ENCODE results near the gene MACROD1. TPM values are rescaled to one million over a fixed set of nuclear protein-coding genes. Genes with fewer than 3 reads are reported as not detected.

Gene MACROD1
- total and polyA plus RNA-seq, 10 of the 15 experiments (the other 5 are each of a cell fraction or from before 2014, with no cell fraction given), result 1.2 to 22.7 (median 11.3) TPM; not detected in 1

DNA sequence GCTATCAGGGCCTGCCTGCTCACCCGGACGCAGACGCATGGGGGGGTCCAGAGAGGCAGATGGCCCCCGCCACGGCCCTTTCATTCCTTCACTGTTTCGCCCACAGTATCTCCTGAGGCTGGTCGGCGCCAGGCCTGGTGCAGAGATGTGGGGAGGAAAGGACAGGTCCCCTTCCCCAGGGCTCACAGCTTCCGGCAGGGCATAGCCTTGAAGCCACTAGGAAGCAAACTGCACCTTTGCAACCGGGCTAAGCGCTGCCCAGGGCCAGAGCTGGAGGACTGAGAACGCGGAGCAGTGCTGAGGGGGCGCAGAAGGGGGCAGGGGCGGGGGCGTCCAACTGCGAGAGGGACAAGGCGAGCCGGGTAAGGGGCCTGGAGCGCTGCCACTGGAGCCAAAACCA lies 150.4 kb downstream of the MACROD1 start (continued):
- TF ChIP-seq, protein P1, sequence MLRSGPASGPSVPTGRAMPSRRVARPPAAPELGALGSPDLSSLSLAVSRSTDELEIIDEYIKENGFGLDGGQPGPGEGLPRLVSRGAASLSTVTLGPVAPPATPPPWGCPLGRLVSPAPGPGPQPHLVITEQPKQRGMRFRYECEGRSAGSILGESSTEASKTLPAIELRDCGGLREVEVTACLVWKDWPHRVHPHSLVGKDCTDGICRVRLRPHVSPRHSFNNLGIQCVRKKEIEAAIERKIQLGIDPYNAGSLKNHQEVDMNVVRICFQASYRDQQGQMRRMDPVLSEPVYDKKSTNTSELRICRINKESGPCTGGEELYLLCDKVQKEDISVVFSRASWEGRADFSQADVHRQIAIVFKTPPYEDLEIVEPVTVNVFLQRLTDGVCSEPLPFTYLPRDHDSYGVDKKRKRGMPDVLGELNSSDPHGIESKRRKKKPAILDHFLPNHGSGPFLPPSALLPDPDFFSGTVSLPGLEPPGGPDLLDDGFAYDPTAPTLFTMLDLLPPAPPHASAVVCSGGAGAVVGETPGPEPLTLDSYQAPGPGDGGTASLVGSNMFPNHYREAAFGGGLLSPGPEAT (IDR thresholded peaks at IDR 0.05; ENCODE audit: low read depth), result no peak
- TF ChIP-seq EP300 (IDR thresholded peaks at IDR 0.05; ENCODE audit: borderline replicate concordance in 1 of 2, control insufficient read depth in 1 of 2, low read depth in 2 of 2, low read length in 2 of 2), result no peak

DNA sequence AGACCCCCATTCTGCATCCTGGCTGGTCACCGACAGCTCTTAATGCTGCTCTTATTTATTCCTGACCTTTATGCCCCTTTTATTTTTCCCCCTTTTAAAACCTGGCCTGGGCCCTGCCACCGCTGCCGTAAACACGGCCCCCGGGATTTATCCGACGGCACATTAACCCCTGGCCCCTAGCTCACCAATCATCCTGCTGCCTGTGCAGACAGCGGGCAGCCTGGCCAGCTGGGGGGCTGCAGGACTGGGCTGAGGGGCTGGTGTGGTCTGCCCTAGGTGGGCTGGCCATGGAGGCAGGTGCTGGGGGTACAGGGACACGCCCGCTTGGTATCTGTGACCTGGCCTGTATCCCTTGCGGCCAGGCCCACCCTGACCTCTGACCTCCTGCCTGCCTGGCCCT lies 151.6 kb downstream of the MACROD1 start:
- TF ChIP-seq TCF3 (IDR thresholded peaks at IDR 0.05; ENCODE audit: borderline replicate concordance, insufficient read depth, low read depth, low read length) (no peak), MTA2 (IDR thresholded peaks at IDR 0.05; ENCODE audit: low read depth) (no peak), ESRRA (IDR thresholded peaks at IDR 0.05; ENCODE audit: low read length) (no peak)
- TF ChIP-seq, protein P2, sequence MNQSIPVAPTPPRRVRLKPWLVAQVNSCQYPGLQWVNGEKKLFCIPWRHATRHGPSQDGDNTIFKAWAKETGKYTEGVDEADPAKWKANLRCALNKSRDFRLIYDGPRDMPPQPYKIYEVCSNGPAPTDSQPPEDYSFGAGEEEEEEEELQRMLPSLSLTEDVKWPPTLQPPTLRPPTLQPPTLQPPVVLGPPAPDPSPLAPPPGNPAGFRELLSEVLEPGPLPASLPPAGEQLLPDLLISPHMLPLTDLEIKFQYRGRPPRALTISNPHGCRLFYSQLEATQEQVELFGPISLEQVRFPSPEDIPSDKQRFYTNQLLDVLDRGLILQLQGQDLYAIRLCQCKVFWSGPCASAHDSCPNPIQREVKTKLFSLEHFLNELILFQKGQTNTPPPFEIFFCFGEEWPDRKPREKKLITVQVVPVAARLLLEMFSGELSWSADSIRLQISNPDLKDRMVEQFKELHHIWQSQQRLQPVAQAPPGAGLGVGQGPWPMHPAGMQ (IDR thresholded peaks at IDR 0.05; ENCODE audit: borderline replicate concordance), result no peak
- Histone ChIP-seq H3K4me3 (no peak overlapping the region), H3K9me3 (replicated peaks; ENCODE audit: control insufficient read depth, insufficient read depth, low read length) (peaks cover 3% of the 10 kb centered on the region; the same call in 2 of the 3 replicates), H3K27me3 (replicated peaks in 1 of 2; ENCODE audit: control insufficient read depth in 2 of 2, insufficient read depth in 2 of 2, low read length in 1 of 2) (no peaks in the 10 kb centered on the region), H3K4me1 (ENCODE audit: control insufficient read depth, insufficient read depth, low read length) (no peaks in the 10 kb centered on the region), H3K27ac (ENCODE audit: control insufficient read depth, insufficient read depth) (no peak overlapping the region), H2AFZ (ENCODE audit: control insufficient read depth, low read depth, low read length) (no peak overlapping the region), H3K36me3 (ENCODE audit: control insufficient read depth in 2 of 2, insufficient read depth in 2 of 2, low read length in 1 of 2) (no peaks in the 10 kb centered on the region), H3K79me2 (ENCODE audit: control insufficient read depth, insufficient read depth, low read length) (no peaks in the 10 kb centered on the region), H3K9ac (ENCODE audit: control insufficient read depth, insufficient read depth, low read length) (no peak overlapping the region), H4K20me1 (ENCODE audit: control insufficient read depth, insufficient read depth) (no peaks in the 10 kb centered on the region), H3K4me2 (ENCODE audit: control insufficient read depth, insufficient read depth) (no peak overlapping the region)
- ChIA-PET CTCF (interaction anchor here (0.5 kb wide), 1 partner anchor 225 kb away, joined by 4 read pairs; no protein-coding TSS in a partner anchor), RAD21 (ENCODE audit: unreplicated experiment) (no interaction called here), POLR2A (no interaction called here), SMC1A (ENCODE audit: uncharacterized antibody, unreplicated experiment) (no interaction called here)
- ATAC-seq (no peak), FAIRE-seq (no peak), DNase-seq (ENCODE audit: low read depth, low spot score) (no peak)
- WGBS (ENCODE audit: insufficient coverage, insufficient replicate concordance, low lambda C conversion rate, missing lambda C conversion rate), result 65% methylated on average over 11 of the region's 11 CpGs
- intact Hi-C loops (cut with micrococcal nuclease; ENCODE audit: unreplicated experiment), result no loop called here
- no TSS peak for BruUV-seq (replicated peaks)
- in situ Hi-C loops (cut with MboI), result no loop called here

Data from GM12878 (cell line).